Testis (tissue), 3 donors: Measurements from ENCODE around the gene GPI. TPM values are rescaled to one million over a fixed set of nuclear protein-coding genes. Genes with fewer than 3 reads are reported as not detected.

Source experiments
- DNase-seq: peaks from one replicate; pipeline ENCODE4 v3.0.0-alpha.2; 2019
- H3K27ac ChIP-seq, 2 donors: fragments of 200-600 bp; sonication (generic); one replicate each; pipeline ENCODE4 v1.5.1; 2019
- H3K27me3 ChIP-seq: fragments of 200-600 bp; sonication (generic); one replicate; pipeline ENCODE4 v1.5.1; 2019
- H3K36me3 ChIP-seq: fragments of 200-600 bp; sonication (generic); one replicate; pipeline ENCODE4 v1.5.1; 2017; ENCODE audit warnings: low read depth; ENCODE audit errors: missing control alignments
- H3K4me1 ChIP-seq: fragments of 200-600 bp; sonication (generic); one replicate; pipeline ENCODE4 v1.5.1; 2019
- H3K4me3 ChIP-seq, 2 donors: fragments of 200-600 bp; sonication (generic); one replicate each; pipeline ENCODE4 v1.5.1; 2017 to 2019
- H3K9me3 ChIP-seq: fragments of 200-600 bp; sonication (generic); one replicate; pipeline ENCODE4 v1.5.1; 2017
- CTCF ChIP-seq, 3 experiments: fragments of 450-650 bp in 2 of 3; fragments of 200-600 bp in 1 of 3; sonication (generic) in 1 of 3; IDR thresholded peaks; one replicate each; pipeline ENCODE4 v1.5.1; 2016 to 2019; ENCODE audit warnings: antibody characterized with exemption in 3 of 3, mild to moderate bottlenecking in 2 of 3, moderate library complexity in 1 of 3
- POLR2A ChIP-seq: fragments of 450-650 bp; IDR thresholded peaks from one replicate; pipeline ENCODE4 v1.6.1; 2017; ENCODE audit warnings: antibody characterized with exemption, mild to moderate bottlenecking, moderate library complexity
- WGBS, 2 donors: methylation state at CpG; one replicate each; pipeline ENCODE4 v1.1.5; 2018; 5-methylcytosine and 5-hydroxymethylcytosine counted together
- intact Hi-C: fragments of 100-400 bp; cut with DNase I; formaldehyde crosslinking; loops from one replicate; pipeline ENCODE4 v1.15.1; 2023; ENCODE audit warnings: low total_unique reads
- polyA plus RNA-seq: library from polyadenylated mRNA; stranded (reverse); fragments of 350-450 nt; fragmentation: Illumina TruSeq; extraction: RNeasy Lipid Tissue Mini Kit (QIAGEN cat#74804); gene quantifications from one replicate; pipeline ENCODE4 v1.2.3, GENCODE V29; 2014; ENCODE audit warnings: low read depth, low replicate concordance; ENCODE audit not compliant: insufficient read depth
- total RNA-seq, 2 donors: library from RNA; depleted of rRNA; stranded (reverse); fragments of >200 nt; gene quantifications; one replicate each; pipeline ENCODE4 v1.2.3, GENCODE V29; 2016

Gene GPI
- total and polyA plus RNA-seq, 3 donors from 2014 or later, result 109 to 198 (median 198) TPM

GRCh38 chr19:34370117-34370516 is 5.1 kb downstream of the GPI start:
- intact Hi-C loops, result no loop called here
- no peaks in the 10 kb centered on the region for H3K36me3 ChIP-seq

GRCh38 chr19:34370983-34371382 is 6.0 kb downstream of the GPI start:
- no peaks in the 10 kb centered on the region for H3K36me3 ChIP-seq
- TF ChIP-seq CTCF (IDR thresholded peaks at IDR 0.05) (no peak), POLR2A (no peak)
- intact Hi-C loops, result no loop called here
- no peaks in the 10 kb centered on the region for H3K27me3 ChIP-seq
- no peaks in the 10 kb centered on the region for H3K9me3 ChIP-seq
- 63 to 80% methylated on average over 4 of the region's 4 CpGs for WGBS, 2 donors
- H3K4me1 ChIP-seq, result peaks cover 7% of the 10 kb centered on the region
- DNase-seq, result no peak
- no peak overlapping the region for H3K27ac ChIP-seq
- no peak overlapping the region for H3K4me3 ChIP-seq

More at GRCh38 chr19:34370117-34370516, 5.1 kb downstream of the GPI start:
- H3K9me3 ChIP-seq, result no peaks in the 10 kb centered on the region
- TF ChIP-seq POLR2A (no peak), CTCF (IDR thresholded peaks at IDR 0.05) (no peak)
- 84 to 88% methylated on average over 8 of the region's 8 CpGs for WGBS, 2 donors
- peaks cover 9% of the 10 kb centered on the region for H3K4me1 ChIP-seq
- no peak for DNase-seq
- no peak overlapping the region for H3K27ac ChIP-seq
- no peaks in the 10 kb centered on the region for H3K27me3 ChIP-seq
- H3K4me3 ChIP-seq, result no peak overlapping the region

GRCh38 chr19:34373601-34374288 is 8.7 kb downstream of the GPI start:
- intact Hi-C loops, result no loop called here
- no peak overlapping the region for H3K4me3 ChIP-seq
- no peaks in the 10 kb centered on the region for H3K27me3 ChIP-seq
- WGBS, 2 donors, result 92 to 97% methylated on average over 11 of the region's 11 CpGs
- TF ChIP-seq CTCF (IDR thresholded peaks at IDR 0.05) (no peak), POLR2A (no peak)
- no peaks in the 10 kb centered on the region for H3K36me3 ChIP-seq
- H3K27ac ChIP-seq, result no peak overlapping the region
- DNase-seq, result no peak
- H3K9me3 ChIP-seq, result no peaks in the 10 kb centered on the region
- H3K4me1 ChIP-seq, result no peaks in the 10 kb centered on the region

- intact Hi-C loops, result no loop called here
- Histone ChIP-seq H3K27me3 (no peaks in the 10 kb centered on the region), H3K27ac (no peak overlapping the region), H3K4me3 (no peak overlapping the region), H3K9me3 (no peaks in the 10 kb centered on the region), H3K4me1 (no peaks in the 10 kb centered on the region), H3K36me3 (no peaks in the 10 kb centered on the region)
- DNase-seq, result no peak
- WGBS, 2 donors, result 90% methylated on average over 8 of the region's 8 CpGs
- TF ChIP-seq CTCF (IDR thresholded peaks at IDR 0.05) (no peak), POLR2A (no peak)
These were observed 10.6 kb downstream of the GPI start for GRCh38 chr19:34375598-34375997.

GRCh38 chr19:34380639-34381241 is 15.7 kb downstream of the GPI start:
- H3K27me3 ChIP-seq, result no peaks in the 10 kb centered on the region
- no peak overlapping the region for H3K4me3 ChIP-seq
- 96 to 100% methylated on average over 1 to 5 of the region's 5 CpGs for WGBS, 2 donors
- H3K9me3 ChIP-seq, result no peaks in the 10 kb centered on the region
- no peaks in the 10 kb centered on the region for H3K36me3 ChIP-seq
- no peak for TF ChIP-seq CTCF (IDR thresholded peaks at IDR 0.05)
- TF ChIP-seq POLR2A, result no peak
- no peaks in the 10 kb centered on the region for H3K4me1 ChIP-seq
- no peak overlapping the region for H3K27ac ChIP-seq
- DNase-seq, result no peak
- intact Hi-C loops, result no loop called here
